Testis (tissue), 3 donors: Measurements from ENCODE around the gene INTS2. TPM values are rescaled to one million over a fixed set of nuclear protein-coding genes. Genes with fewer than 3 reads are reported as not detected.

Experiments
- DNase-seq: peaks from one replicate; pipeline ENCODE4 v3.0.0-alpha.2; 2019
- H3K27ac ChIP-seq, 2 donors: fragments of 200-600 bp; sonication (generic); one replicate each; pipeline ENCODE4 v1.5.1; 2019
- H3K27me3 ChIP-seq: fragments of 200-600 bp; sonication (generic); one replicate; pipeline ENCODE4 v1.5.1; 2019
- H3K36me3 ChIP-seq: fragments of 200-600 bp; sonication (generic); one replicate; pipeline ENCODE4 v1.5.1; 2017; ENCODE audit warnings: low read depth; ENCODE audit errors: missing control alignments
- H3K4me1 ChIP-seq: fragments of 200-600 bp; sonication (generic); one replicate; pipeline ENCODE4 v1.5.1; 2019
- H3K4me3 ChIP-seq, 2 donors: fragments of 200-600 bp; sonication (generic); one replicate each; pipeline ENCODE4 v1.5.1; 2017 to 2019
- H3K9me3 ChIP-seq: fragments of 200-600 bp; sonication (generic); one replicate; pipeline ENCODE4 v1.5.1; 2017
- CTCF ChIP-seq, 3 experiments: fragments of 450-650 bp in 2 of 3; fragments of 200-600 bp in 1 of 3; sonication (generic) in 1 of 3; IDR thresholded peaks; one replicate each; pipeline ENCODE4 v1.5.1; 2016 to 2019; ENCODE audit warnings: antibody characterized with exemption in 3 of 3, mild to moderate bottlenecking in 2 of 3, moderate library complexity in 1 of 3
- POLR2A ChIP-seq: fragments of 450-650 bp; IDR thresholded peaks from one replicate; pipeline ENCODE4 v1.6.1; 2017; ENCODE audit warnings: antibody characterized with exemption, mild to moderate bottlenecking, moderate library complexity
- WGBS, 2 donors: methylation state at CpG; one replicate each; pipeline ENCODE4 v1.1.5; 2018; 5-methylcytosine and 5-hydroxymethylcytosine counted together
- intact Hi-C: fragments of 100-400 bp; cut with DNase I; formaldehyde crosslinking; loops from one replicate; pipeline ENCODE4 v1.15.1; 2023; ENCODE audit warnings: low total_unique reads
- polyA plus RNA-seq: library from polyadenylated mRNA; stranded (reverse); fragments of 350-450 nt; fragmentation: Illumina TruSeq; extraction: RNeasy Lipid Tissue Mini Kit (QIAGEN cat#74804); gene quantifications from one replicate; pipeline ENCODE4 v1.2.3, GENCODE V29; 2014; ENCODE audit warnings: low read depth, low replicate concordance; ENCODE audit not compliant: insufficient read depth
- total RNA-seq, 2 donors: library from RNA; depleted of rRNA; stranded (reverse); fragments of >200 nt; gene quantifications; one replicate each; pipeline ENCODE4 v1.2.3, GENCODE V29; 2016

Gene INTS2
- total and polyA plus RNA-seq, 3 donors from 2014 or later: 9.6 to 28.1 (median 25.7) TPM

- DNase-seq: no peak
- TF ChIP-seq POLR2A (no peak), CTCF (IDR thresholded peaks at IDR 0.05) (no peak)
- 89 to 97% methylated on average over 1 of the region's 1 CpG for WGBS, 2 donors
- intact Hi-C loops: no loop called here
- Histone ChIP-seq H3K9me3 (no peaks in the 10 kb centered on the region), H3K36me3 (no peaks in the 10 kb centered on the region), H3K4me3 (no peak overlapping the region), H3K27me3 (no peaks in the 10 kb centered on the region), H3K4me1 (no peaks in the 10 kb centered on the region), H3K27ac (no peak overlapping the region)
Measured at GRCh38 chr17:61839300-61839786, 88.4 kb downstream of the INTS2 start.

- DNase-seq: peak; percentile 77
- H3K4me3 ChIP-seq: no peak overlapping the region
- TF ChIP-seq CTCF (IDR thresholded peaks at IDR 0.05) (peak in 2 of 3 experiments; percentile 42 to 52), POLR2A (no peak)
- intact Hi-C loops: no loop called here
- no peaks in the 10 kb centered on the region for H3K9me3 ChIP-seq
- H3K4me1 ChIP-seq: no peaks in the 10 kb centered on the region
- H3K36me3 ChIP-seq: no peaks in the 10 kb centered on the region
- 56 to 61% methylated on average over 4 of the region's 4 CpGs for WGBS, 2 donors
- no peaks in the 10 kb centered on the region for H3K27me3 ChIP-seq
- no peak overlapping the region for H3K27ac ChIP-seq
Measured at GRCh38 chr17:61837175-61838051, 90.4 kb downstream of the INTS2 start.

- WGBS, 2 donors: 93% methylated on average over 3 of the region's 3 CpGs
- TF ChIP-seq CTCF (IDR thresholded peaks at IDR 0.05) (no peak), POLR2A (no peak)
- H3K4me1 ChIP-seq: no peaks in the 10 kb centered on the region
- no peaks in the 10 kb centered on the region for H3K9me3 ChIP-seq
- intact Hi-C loops: no loop called here
- H3K27me3 ChIP-seq: no peaks in the 10 kb centered on the region
- H3K27ac ChIP-seq: no peak overlapping the region
- no peaks in the 10 kb centered on the region for H3K36me3 ChIP-seq
- DNase-seq: no peak
- no peak overlapping the region for H3K4me3 ChIP-seq
Measured at GRCh38 chr17:61836266-61837174, 91.3 kb downstream of the INTS2 start.

GRCh38 chr17:61835606-61836005 lies 92.2 kb downstream of the INTS2 start:
- TF ChIP-seq CTCF (IDR thresholded peaks at IDR 0.05) (no peak), POLR2A (no peak)
- whole genome bisulfite sequencing, 2 donors: 72 to 85% methylated on average over 1 of the region's 1 CpG
- Histone ChIP-seq H3K4me3 (no peak overlapping the region), H3K4me1 (no peaks in the 10 kb centered on the region), H3K27me3 (no peaks in the 10 kb centered on the region), H3K9me3 (no peaks in the 10 kb centered on the region), H3K36me3 (no peaks in the 10 kb centered on the region), H3K27ac (no peak overlapping the region)
- no peak for DNase-seq
- intact Hi-C loops: no loop called here
